Mucosa of gallbladder (tissue), 1 donor: ENCODE measurements around the gene WDR83. TPM values are rescaled to one million over a fixed set of nuclear protein-coding genes. Genes with fewer than 3 reads are reported as not detected.
"Not testable (repeated sequence)": the region's sequence is repeated elsewhere in the genome, so short reads cannot be mapped to it uniquely, and the experiment has no call there.

Experiments
- DNase-seq: peaks from one replicate; pipeline ENCODE4 v3.0.0-alpha.2; 2020; ENCODE audit warnings: low spot score
- total RNA-seq: library from RNA; stranded (reverse); gene quantifications from one replicate; pipeline ENCODE4 v1.2.1, GENCODE V29; 2021
- donor health status: DM: no; HTN: no; CAD: no.

The WDR83 gene
- 14.5 TPM for total RNA-seq

GRCh38 chr19:12666265-12667048 lies at the start of gene WDR83, which contains the start of gene MAN2B1:
Gene WDR83 (plus strand): TSS chr19:12666807. CDS start chr19:12669791, 2,984 bp downstream.
Gene MAN2B1 (minus strand): TSS chr19:12666742. CDS start chr19:12666701, 41 bp downstream.
- peak; percentile 50 for DNase-seq

DNA sequence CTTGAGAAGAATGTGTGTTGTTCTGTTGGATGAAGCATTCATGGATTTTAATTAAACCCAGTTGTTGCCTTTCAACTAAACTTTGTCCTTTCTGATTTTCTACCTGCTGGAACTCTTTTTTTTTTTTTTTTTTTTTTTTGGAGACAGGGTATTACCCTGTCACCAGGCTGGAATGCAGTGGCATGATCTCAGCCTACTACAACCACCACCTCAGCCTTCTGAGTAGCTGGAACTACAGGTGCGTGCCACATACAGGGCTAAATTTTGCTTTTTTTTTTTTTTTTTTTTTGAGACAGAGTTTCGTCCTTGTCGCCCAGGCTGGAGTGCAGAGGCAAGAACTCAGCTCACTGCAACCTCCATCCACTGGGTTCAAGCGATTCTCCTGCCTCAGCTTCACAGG lies 49.0 kb upstream of the WDR83 start:
- no peak for DNase-seq

DNA sequence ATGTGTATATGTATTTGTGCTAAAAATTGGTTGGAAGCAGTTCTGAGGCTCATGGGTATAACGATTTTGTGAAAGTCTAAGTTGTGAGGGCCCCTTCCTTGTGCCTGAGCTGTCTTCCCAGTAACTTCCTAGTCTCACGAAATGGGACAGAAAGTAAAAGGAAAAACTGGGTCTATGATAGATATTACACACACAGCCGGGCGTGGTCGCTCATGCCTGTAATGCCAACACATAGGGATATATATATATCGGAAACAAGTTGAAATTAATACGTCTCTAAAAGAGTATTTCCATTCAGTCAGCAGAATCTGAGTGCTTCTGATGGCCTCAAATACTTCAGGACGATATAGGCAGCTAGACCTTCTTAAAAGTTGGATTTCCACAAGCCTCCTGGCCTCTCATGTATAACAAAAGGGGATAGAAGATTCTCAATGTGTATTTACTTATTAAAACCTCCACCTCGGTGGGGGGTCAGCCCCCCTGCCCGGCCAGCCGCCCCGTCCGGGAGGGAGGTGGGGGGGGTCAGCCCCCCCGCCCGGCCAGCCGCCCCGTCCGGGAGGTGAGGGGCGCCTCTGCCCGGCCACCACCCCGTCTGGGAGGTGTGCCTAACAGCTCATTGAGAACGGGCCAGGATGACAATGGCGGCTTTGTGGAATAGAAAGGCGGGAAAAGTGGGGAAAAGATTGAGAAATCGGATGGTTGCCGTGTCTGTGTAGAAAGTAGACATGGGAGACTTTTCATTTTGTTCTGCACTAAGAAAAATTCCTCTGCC lies 45.2 kb upstream of the WDR83 start:
- not testable (repeated sequence) for DNase-seq

DNA sequence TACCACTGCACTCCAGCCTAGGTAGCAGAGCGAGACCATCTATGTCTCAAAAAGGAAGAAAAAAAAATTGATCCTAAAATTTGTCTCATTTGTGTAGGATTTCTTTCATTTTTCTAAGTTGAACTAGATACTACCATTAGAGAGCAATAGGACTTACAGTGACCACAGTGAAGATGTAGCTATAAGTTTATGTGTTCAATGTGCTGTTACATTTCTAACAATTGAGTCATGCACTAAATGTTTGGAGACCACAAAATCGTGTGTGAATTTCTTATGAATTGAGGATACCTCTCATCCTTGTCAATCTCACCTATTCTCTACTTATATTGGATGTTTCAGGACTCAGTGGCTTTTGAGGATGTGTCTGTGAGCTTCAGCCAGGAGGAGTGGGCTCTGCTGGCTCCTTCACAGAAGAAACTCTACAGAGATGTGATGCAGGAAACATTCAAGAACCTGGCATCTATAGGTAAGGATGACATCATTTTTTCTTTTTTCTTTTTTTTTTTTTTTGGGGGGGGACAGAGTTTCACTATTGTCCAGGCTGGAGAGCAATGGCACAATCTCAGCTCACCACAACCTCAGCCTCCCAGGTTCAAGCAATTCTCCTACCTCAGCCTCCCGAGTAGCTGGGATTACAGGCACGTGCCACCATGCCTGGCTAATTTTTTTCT lies 43.1 kb upstream of the WDR83 start:
- DNase-seq, result no peak

GRCh38 chr19:12626958-12627357 lies 39.6 kb upstream of the WDR83 start:
- no peak for DNase-seq

- DNase-seq, result no peak
Measured at GRCh38 chr19:12628040-12629022, 38.3 kb upstream of the WDR83 start.

GRCh38 chr19:12629215-12629614 lies 37.4 kb upstream of the WDR83 start:
- no peak for DNase-seq

- no peak for DNase-seq
Measured at GRCh38 chr19:12636631-12637030, 30.0 kb upstream of the WDR83 start.

- DNase-seq, result no peak
Measured at GRCh38 chr19:12638611-12639182, 27.9 kb upstream of the WDR83 start.

DNA sequence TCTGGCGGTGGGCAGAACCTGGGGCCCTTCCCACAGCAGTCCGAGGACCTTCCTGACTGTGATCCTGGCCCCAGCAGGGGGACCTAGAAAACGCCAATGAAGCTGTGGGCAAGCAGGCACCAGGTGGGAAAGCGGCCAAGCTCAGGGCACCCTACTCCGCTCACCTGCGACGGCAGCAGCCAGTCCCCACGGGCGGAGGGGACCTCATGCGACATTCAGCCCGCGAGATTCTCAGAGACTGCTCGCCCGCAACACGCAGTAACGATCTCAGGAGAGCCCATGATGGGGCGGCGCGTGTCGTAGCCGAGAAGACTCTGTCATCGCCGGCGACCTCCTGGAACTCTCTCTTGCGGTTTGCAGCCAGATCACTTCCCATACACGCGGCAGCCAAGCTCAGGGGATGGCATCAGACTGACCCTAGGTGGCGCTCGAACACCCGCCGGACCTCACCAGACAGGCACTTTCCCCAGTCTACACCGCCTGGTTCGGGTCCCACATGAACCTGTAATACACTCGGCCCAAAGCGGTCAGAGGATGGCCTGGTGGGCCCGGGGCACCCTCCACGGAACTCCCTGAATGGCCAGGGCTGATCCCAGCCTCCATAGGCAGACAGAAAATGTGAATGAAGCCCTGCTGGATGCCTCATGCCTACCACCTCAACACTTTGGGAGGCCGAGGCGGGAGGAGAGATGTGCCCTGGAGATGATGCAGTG lies 26.6 kb upstream of the WDR83 start:
- peak; percentile 83 for DNase-seq

DNA sequence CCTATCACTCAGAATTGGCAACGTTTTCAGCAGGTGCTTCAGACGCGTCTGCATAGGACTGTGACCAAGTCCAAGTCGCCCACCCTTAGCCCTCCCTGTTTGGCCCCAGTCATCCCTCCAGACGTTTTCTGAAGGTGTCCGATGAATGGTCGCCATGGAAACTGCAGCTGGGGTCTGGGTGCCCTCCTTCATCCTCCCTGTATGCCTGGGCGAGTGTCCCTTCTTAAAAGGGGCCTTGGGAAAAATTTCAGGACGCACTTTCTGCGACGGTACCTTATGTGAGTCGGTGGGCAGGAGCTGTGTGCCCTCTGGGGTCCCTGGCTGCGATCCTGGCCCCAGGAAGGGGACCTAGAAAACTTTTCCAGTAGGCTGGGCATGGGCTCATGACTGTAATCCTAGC lies 25.2 kb upstream of the WDR83 start:
- no peak for DNase-seq

DNA sequence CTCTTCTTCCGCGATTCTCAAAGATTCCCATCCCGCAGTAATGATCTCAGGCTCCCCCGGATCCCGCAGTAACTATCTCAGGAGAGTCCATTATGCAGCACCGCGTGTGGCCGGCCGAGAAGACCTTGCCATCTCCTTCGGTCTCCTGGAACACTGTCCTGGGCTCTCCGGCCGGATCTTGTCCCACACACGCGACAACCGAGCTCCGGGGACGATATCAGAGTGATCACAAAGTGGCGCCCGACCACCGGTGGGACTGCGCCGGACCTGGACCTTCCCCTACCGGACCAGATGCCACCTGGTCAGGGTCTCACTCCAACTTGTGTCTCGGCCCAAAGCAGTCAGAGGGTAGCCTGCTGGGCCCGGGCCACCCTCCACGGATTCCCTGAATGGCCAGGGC lies 24.1 kb upstream of the WDR83 start:
- DNase-seq, result no peak

GRCh38 chr19:12643716-12644115 lies 22.9 kb upstream of the WDR83 start:
- DNase-seq, result not testable (repeated sequence)

- DNase-seq, result no peak
Measured at GRCh38 chr19:12646551-12646950, 20.1 kb upstream of the WDR83 start.

- DNase-seq, result no peak
Measured at GRCh38 chr19:12647047-12647446, 19.6 kb upstream of the WDR83 start.

DNA sequence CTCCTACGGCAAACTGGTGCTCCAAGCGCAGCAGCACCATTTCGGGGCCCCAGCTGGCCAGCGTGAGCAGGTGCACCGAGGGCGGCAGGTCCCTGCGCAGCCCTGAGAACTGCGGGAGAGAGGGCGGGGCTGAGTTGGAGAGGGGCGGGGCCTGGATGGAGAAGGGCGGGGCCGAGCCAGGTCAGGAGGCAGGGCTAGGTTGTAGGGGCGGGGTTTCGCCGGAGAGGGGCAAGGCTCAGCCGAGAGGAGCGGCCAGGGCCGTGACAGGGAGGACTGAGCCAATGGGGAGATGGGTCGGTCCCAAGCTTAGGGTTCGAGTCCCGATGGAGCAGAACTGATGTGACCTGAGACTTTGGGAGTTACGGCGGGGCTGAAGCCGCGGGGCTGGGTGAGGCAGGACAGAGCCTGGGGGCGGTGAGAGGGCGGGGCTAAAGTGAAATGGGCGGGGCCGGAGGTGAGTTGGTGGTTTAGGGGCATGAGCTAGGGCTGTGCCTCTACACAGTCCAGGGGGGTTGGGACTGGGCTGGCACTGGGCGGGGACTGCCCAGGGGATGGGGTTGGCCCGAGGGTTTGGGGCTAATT lies 19.0 kb upstream of the WDR83 start:
- DNase-seq, result peak; percentile 69

DNA sequence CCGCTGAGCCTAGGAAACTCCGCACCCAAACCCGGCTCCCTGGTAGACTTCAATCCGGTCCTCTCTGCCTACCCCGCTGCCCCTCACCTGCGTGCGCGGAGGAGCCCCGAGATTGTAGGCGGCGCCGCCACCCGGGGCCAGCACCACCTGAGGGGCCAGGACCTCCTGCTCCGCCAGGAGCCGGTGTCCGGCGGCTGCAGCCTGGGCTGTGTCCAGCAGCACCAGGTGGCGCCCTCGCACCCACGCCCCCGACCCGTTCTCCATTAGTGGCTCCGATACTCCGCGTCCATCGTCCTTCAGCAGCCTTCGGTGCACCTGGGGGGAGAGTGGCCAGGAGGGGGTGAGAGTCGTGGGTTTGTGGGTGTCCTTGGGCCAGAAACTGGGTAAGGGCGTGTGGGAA lies 18.5 kb upstream of the WDR83 start:
- DNase-seq, result no peak

GRCh38 chr19:12649941-12650340 lies 16.7 kb upstream of the WDR83 start:
- DNase-seq, result no peak

- no peak for DNase-seq
Measured at GRCh38 chr19:12652219-12652618, 14.4 kb upstream of the WDR83 start.

GRCh38 chr19:12655546-12655945 lies 11.1 kb upstream of the WDR83 start:
- DNase-seq, result no peak
